Neural cell (in vitro differentiated cells): ENCODE data around the gene HOXB4. TPM values are rescaled to one million over a fixed set of nuclear protein-coding genes. Genes with fewer than 3 reads are reported as not detected.

Experiments
- H2AFZ ChIP-seq: fragments of 200-600, 300-800 bp; sonication (generic), shearing (Covaris generic); 2 replicates; pipeline ENCODE4 v1.6.0; 2014; ENCODE audit warnings: low read depth, mild to moderate bottlenecking, antibody characterized with exemption, low read length, moderate library complexity
- H3F3A ChIP-seq: fragments of 200-600 bp; shearing (Covaris generic); 2 replicates; pipeline ENCODE4 v1.6.1; 2016; ENCODE audit warnings: mild to moderate bottlenecking, moderate library complexity, mixed read lengths, antibody characterized with exemption, low read length; ENCODE audit not compliant: insufficient read depth, poor library complexity, severe bottlenecking
- H3K27ac ChIP-seq: fragments of 200-600, 300-800 bp; sonication (generic), shearing (Covaris generic); 2 replicates; pipeline ENCODE4 v1.5.1; 2014; ENCODE audit warnings: mild to moderate bottlenecking, low read length, moderate library complexity
- H3K27me3 ChIP-seq: fragments of 300-800, 200-600 bp; sonication (generic), shearing (Covaris generic); 2 replicates; pipeline ENCODE4 v1.6.0; 2014; ENCODE audit warnings: mild to moderate bottlenecking, low read depth, low read length, moderate library complexity; ENCODE audit not compliant: insufficient read depth
- H3K36me3 ChIP-seq: fragments of 300-800, 200-600 bp; sonication (generic), shearing (Covaris generic); 2 replicates; pipeline ENCODE4 v1.5.1; 2014; ENCODE audit warnings: mild to moderate bottlenecking, antibody characterized with exemption, low read length, moderate library complexity; ENCODE audit not compliant: insufficient read depth
- H3K4me2 ChIP-seq: fragments of 300-800, 200-600 bp; sonication (generic), shearing (Covaris generic); 2 replicates; pipeline ENCODE4 v1.6.0; 2014; ENCODE audit warnings: mild to moderate bottlenecking, low read length
- H3K4me3 ChIP-seq: fragments of 300-800, 200-600 bp; sonication (generic), shearing (Covaris generic); 2 replicates; pipeline ENCODE4 v1.5.1; 2014; ENCODE audit warnings: mild to moderate bottlenecking, low read length, moderate library complexity
- H3K79me2 ChIP-seq: fragments of 200-600 bp; shearing (Covaris generic); replicated peaks from 2 replicates; pipeline ENCODE4 v1.6.0; 2014; ENCODE audit warnings: mild to moderate bottlenecking, low read length, moderate library complexity; ENCODE audit not compliant: insufficient read depth
- H3K9ac ChIP-seq: fragments of 300-800, 200-600 bp; sonication (generic), shearing (Covaris generic); 2 replicates; pipeline ENCODE4 v1.6.1; 2016; ENCODE audit warnings: mild to moderate bottlenecking, low read length, mixed read lengths
- H3K9me2 ChIP-seq: fragments of 200-600 bp; shearing (Covaris generic); 2 replicates; pipeline ENCODE4 v1.6.1; 2016; ENCODE audit warnings: mild to moderate bottlenecking, low read length, mixed read lengths; ENCODE audit not compliant: insufficient read depth
- H3K9me3 ChIP-seq: fragments of 200-600, 300-800 bp; sonication (generic), shearing (Covaris generic); 2 replicates; pipeline ENCODE4 v1.6.1; 2016; ENCODE audit warnings: mild to moderate bottlenecking, mixed run types, low read length, moderate library complexity, mixed read lengths
- H4K20me1 ChIP-seq: fragments of 200-600 bp; shearing (Covaris generic); 2 replicates; pipeline ENCODE4 v1.6.1; 2016; ENCODE audit warnings: mild to moderate bottlenecking, mixed run types; ENCODE audit not compliant: insufficient read depth
- EP300 ChIP-seq: fragments of 450-650 bp; conservative IDR thresholded peaks from 2 replicates; pipeline ENCODE4 v1.6.1; 2014; ENCODE audit warnings: antibody characterized with exemption, mild to moderate bottlenecking, moderate library complexity; ENCODE audit not compliant: poor library complexity, severe bottlenecking
- EZH2 ChIP-seq: fragments of 200-600, 300-800 bp; shearing (Covaris generic), sonication (generic); IDR thresholded peaks from 2 replicates; pipeline ENCODE4 v1.6.1; 2014; ENCODE audit warnings: antibody characterized with exemption, low read length, borderline replicate concordance, mild to moderate bottlenecking; ENCODE audit not compliant: insufficient read depth, poor library complexity, severe bottlenecking
- MXI1 ChIP-seq: fragments of 450-650 bp; conservative IDR thresholded peaks from 2 replicates; pipeline ENCODE4 v1.6.1; 2014; ENCODE audit warnings: antibody characterized with exemption, mild to moderate bottlenecking; ENCODE audit not compliant: poor library complexity, severe bottlenecking
- POLR2AphosphoS5 ChIP-seq: IDR thresholded peaks from 2 replicates; pipeline ENCODE4 v1.6.1; 2012
- RAD21 ChIP-seq: fragments of 450-650 bp; conservative IDR thresholded peaks from 2 replicates; pipeline ENCODE4 v1.6.1; 2014; ENCODE audit warnings: antibody characterized with exemption, mild to moderate bottlenecking, moderate library complexity
- REST ChIP-seq: IDR thresholded peaks from 2 replicates; pipeline ENCODE4 v1.6.1; 2012; ENCODE audit warnings: borderline replicate concordance
- SMC3 ChIP-seq: fragments of 450-650 bp; conservative IDR thresholded peaks from 2 replicates; pipeline ENCODE4 v1.6.1; 2014; ENCODE audit warnings: antibody characterized with exemption, mild to moderate bottlenecking, moderate library complexity; ENCODE audit not compliant: poor library complexity
- TAF1 ChIP-seq: IDR thresholded peaks from 2 replicates; pipeline ENCODE4 v1.6.1; 2012; ENCODE audit warnings: low read depth
- polyA plus RNA-seq: library from polyadenylated mRNA; depleted of rRNA; stranded (reverse); fragments of >200 nt; gene quantifications from 2 replicates; pipeline ENCODE4 v1.2.3, GENCODE V29; 2014
- TF ChIP-seq, protein P1 (sequence below): fragments of 450-650 bp; IDR thresholded peaks from 2 replicates; pipeline ENCODE4 v1.5.1; 2014; ENCODE audit warnings: antibody characterized with exemption, mild to moderate bottlenecking, moderate library complexity; ENCODE audit not compliant: poor library complexity, severe bottlenecking

The HOXB4 gene
- polyA plus RNA-seq, 1 donor from 2014 or later, result not detected

- Histone ChIP-seq H2AFZ (no peak overlapping the region), H3K9me3 (no peaks in the 10 kb centered on the region), H4K20me1 (no peaks in the 10 kb centered on the region), H3K27ac (no peak overlapping the region), H3K27me3 (peaks cover 100% of the 10 kb centered on the region), H3K4me2 (no peak overlapping the region), H3K36me3 (no peaks in the 10 kb centered on the region), H3K9ac (no peak overlapping the region), H3K4me3 (no peak overlapping the region), H3K79me2 (no peaks in the 10 kb centered on the region), H3K9me2 (no peaks in the 10 kb centered on the region), H3F3A (no peaks in the 10 kb centered on the region)
- TF ChIP-seq MXI1, result no peak
- no peak for TF ChIP-seq EP300
- TF ChIP-seq EZH2, result no peak
- no peak for TF ChIP-seq POLR2AphosphoS5
- no peak for TF ChIP-seq SMC3
These were observed 31.8 kb downstream of the HOXB4 start for GRCh38 chr17:48546137-48546923.

DNA sequence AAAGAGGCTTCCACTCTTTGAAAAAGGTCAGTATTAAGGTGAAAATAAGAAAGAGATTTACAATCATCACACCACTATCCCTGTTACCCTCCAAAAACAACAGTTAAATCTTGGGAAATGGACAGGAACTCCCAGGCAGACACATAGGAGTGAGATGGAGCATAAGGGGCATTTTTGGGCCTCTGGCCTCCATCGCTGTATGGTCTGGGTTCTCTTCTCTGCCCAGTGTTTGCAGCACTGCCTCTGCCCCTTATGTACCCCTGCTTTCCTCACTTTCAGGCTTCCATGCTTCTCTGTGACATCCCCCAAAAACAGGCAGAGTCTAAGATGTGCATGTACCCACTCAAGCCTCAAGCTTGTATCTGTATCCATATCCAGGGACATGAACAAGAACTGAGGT is 32.6 kb downstream of the HOXB4 start:
- no peak overlapping the region for H3K27ac ChIP-seq
- H4K20me1 ChIP-seq, result no peaks in the 10 kb centered on the region
- H3K4me2 ChIP-seq, result no peak overlapping the region
- no peaks in the 10 kb centered on the region for H3F3A ChIP-seq
- no peak overlapping the region for H3K9ac ChIP-seq
- H3K4me3 ChIP-seq, result no peak overlapping the region
- H3K27me3 ChIP-seq, result peaks cover 100% of the 10 kb centered on the region
- H3K79me2 ChIP-seq, result no peaks in the 10 kb centered on the region
- no peak overlapping the region for H2AFZ ChIP-seq
- no peaks in the 10 kb centered on the region for H3K9me3 ChIP-seq
- no peaks in the 10 kb centered on the region for H3K9me2 ChIP-seq
- no peak for TF ChIP-seq REST
- no peaks in the 10 kb centered on the region for H3K36me3 ChIP-seq

GRCh38 chr17:48545022-48545375 is 33.2 kb downstream of the HOXB4 start, which contains the start of gene HOXB2:
Gene HOXB2 (minus strand): TSS chr17:48545109. CDS start chr17:48544911, 198 bp downstream.
- TF ChIP-seq EZH2 (no peak), EP300 (no peak), RAD21 (no peak), REST (no peak), POLR2AphosphoS5 (no peak), MXI1 (no peak), SMC3 (no peak), TAF1 (no peak)
- TF ChIP-seq, protein P1, sequence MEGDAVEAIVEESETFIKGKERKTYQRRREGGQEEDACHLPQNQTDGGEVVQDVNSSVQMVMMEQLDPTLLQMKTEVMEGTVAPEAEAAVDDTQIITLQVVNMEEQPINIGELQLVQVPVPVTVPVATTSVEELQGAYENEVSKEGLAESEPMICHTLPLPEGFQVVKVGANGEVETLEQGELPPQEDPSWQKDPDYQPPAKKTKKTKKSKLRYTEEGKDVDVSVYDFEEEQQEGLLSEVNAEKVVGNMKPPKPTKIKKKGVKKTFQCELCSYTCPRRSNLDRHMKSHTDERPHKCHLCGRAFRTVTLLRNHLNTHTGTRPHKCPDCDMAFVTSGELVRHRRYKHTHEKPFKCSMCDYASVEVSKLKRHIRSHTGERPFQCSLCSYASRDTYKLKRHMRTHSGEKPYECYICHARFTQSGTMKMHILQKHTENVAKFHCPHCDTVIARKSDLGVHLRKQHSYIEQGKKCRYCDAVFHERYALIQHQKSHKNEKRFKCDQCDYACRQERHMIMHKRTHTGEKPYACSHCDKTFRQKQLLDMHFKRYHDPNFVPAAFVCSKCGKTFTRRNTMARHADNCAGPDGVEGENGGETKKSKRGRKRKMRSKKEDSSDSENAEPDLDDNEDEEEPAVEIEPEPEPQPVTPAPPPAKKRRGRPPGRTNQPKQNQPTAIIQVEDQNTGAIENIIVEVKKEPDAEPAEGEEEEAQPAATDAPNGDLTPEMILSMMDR, result no peak
- H4K20me1 ChIP-seq, result no peaks in the 10 kb centered on the region
- no peaks in the 10 kb centered on the region for H3K36me3 ChIP-seq
- no peaks in the 10 kb centered on the region for H3F3A ChIP-seq
- H3K9ac ChIP-seq, result no peak within 1 kb of the TSS
- H3K27me3 ChIP-seq, result peaks cover 100% of the 10 kb centered on the region
- no peaks in the 10 kb centered on the region for H3K9me2 ChIP-seq
- H3K27ac ChIP-seq, result no peak within 1 kb of the TSS
- no peak within 1 kb of the TSS for H3K4me2 ChIP-seq
- no peaks in the 10 kb centered on the region for H3K79me2 ChIP-seq
- no peak within 1 kb of the TSS for H2AFZ ChIP-seq
- no peak within 1 kb of the TSS for H3K4me3 ChIP-seq
- H3K9me3 ChIP-seq, result no peaks in the 10 kb centered on the region
